ENCODE measurements around the gene ARHGEF2.

DNA sequence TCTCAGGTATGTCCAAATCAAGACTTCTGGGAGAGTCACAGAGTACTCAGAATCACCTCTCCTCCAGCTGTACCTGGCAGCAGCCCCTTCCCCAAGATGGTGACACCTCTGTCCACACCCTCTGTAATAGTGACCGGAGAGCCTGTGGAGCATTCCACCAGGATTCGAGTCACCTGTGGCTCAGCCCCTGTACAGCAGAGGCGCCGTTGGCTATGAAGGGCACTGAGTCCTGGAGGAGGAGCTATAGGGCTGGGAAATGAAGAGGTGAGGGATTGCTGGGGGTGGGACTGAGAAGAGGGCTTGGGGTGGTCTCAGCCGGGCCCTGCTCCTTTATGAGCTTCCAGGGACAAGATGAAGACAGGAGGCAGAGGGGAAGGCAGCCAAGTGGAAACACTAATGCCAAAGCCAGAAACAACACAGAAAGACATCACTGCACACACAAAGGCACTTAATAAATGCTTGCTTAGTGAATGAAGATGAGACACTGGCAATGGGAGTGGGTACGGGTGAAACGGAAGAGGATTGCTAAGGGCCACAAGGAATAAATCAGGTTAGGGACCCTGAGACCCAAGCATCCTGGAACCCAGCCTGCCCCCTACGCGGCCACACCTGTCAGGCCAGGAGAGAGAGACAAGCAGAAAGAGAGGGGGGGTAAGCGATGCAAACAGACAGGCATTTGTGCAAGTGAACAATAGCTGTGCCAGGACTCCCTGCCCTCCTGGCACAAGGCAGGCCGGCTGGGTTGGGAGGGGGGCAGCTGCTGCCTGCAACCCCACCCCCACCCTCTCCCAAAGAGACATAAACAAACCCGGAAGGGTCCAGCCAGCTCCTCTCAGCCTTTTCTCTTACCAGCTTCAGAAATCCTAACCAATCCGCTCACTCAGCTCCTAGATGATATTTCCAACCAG lies 3.9 kb downstream of the ARHGEF2 start:
- no peak for TF ChIP-seq CTCF (IDR thresholded peaks at IDR 0.05)
- no peak for TF ChIP-seq POLR2A (IDR thresholded peaks at IDR 0.05)
